Measurements from ENCODE around the gene DPEP2NB.
"Not testable (repeated sequence)": the region's sequence is repeated elsewhere in the genome, so short reads cannot be mapped to it uniquely, and the experiment has no call there.

The DPEP2NB gene

DNA sequence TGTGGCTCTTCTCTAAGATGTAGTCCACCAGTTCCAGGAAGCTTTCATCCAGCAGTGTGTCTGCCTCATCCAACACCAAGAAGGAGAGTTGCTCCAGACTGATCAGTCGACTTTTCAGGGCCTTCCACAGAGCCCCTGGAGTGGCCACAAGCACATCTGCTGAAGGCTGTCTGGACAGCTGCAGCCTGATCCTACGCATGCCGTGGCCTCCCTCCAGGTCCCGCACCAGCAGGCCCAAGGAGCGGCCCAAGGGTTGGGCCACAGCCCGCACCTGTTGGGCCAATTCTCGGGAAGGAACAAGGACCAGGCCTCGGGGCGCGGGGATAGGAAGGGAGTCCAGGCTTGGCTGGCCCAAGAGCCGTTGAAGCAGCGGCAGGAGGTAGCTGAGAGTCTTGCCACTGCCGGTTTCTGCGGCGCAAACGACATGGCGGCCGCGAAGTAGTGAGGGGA lies 6.6 kb upstream of the DPEP2NB start:
- POLR2A ChIA-PET = interaction anchor here (0.6 kb wide), 1 partner anchor 21 kb away, joined by 6 read pairs; no protein-coding TSS in a partner anchor
- CTCF ChIA-PET = interaction anchor here (1.0 to 2.9 kb wide), 9 partner anchors 11 to 206 kb away, joined by 3 to 25 read pairs (median 4); no protein-coding TSS in a partner anchor
- no peak for DNase-seq (ENCODE audit: extremely low spot score)
- TF ChIP-seq, protein P1, sequence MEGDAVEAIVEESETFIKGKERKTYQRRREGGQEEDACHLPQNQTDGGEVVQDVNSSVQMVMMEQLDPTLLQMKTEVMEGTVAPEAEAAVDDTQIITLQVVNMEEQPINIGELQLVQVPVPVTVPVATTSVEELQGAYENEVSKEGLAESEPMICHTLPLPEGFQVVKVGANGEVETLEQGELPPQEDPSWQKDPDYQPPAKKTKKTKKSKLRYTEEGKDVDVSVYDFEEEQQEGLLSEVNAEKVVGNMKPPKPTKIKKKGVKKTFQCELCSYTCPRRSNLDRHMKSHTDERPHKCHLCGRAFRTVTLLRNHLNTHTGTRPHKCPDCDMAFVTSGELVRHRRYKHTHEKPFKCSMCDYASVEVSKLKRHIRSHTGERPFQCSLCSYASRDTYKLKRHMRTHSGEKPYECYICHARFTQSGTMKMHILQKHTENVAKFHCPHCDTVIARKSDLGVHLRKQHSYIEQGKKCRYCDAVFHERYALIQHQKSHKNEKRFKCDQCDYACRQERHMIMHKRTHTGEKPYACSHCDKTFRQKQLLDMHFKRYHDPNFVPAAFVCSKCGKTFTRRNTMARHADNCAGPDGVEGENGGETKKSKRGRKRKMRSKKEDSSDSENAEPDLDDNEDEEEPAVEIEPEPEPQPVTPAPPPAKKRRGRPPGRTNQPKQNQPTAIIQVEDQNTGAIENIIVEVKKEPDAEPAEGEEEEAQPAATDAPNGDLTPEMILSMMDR (IDR thresholded peaks at IDR 0.05; ENCODE audit: control extremely low read depth, extremely low read depth, low read depth, missing control alignments) = no peak

DNA sequence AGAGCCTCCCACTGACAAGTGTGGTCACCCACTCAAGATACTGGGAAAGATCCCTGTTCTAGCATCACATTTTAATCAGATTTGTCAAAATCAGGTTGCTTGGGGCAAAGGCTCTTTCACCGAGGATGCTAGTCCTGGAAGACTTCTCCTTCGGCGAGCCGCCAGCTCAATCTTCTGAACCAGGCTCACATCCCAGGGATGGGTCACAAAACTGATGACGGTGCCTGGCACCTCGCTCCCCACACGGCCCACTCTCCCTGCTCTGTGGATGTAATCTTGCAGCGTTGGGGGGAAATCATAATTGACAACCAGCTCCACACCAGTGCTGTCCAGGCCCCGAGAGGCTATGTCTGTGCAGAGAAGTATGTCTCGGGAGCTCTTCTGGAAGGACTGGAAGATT lies 5.8 kb upstream of the DPEP2NB start:
- DNase-seq (ENCODE audit: extremely low spot score) = no peak
- ChIA-PET CTCF (interaction anchor here (1.0 to 2.9 kb wide), 8 partner anchors 10 to 205 kb away, joined by 3 to 25 read pairs (median 7); no protein-coding TSS in a partner anchor), POLR2A (interaction anchor here (0.6 kb wide), 1 partner anchor 20 kb away, joined by 6 read pairs; no protein-coding TSS in a partner anchor)
- TF ChIP-seq, protein P1 (IDR thresholded peaks at IDR 0.05; ENCODE audit: control extremely low read depth, extremely low read depth, low read depth, missing control alignments) = no peak

DNA sequence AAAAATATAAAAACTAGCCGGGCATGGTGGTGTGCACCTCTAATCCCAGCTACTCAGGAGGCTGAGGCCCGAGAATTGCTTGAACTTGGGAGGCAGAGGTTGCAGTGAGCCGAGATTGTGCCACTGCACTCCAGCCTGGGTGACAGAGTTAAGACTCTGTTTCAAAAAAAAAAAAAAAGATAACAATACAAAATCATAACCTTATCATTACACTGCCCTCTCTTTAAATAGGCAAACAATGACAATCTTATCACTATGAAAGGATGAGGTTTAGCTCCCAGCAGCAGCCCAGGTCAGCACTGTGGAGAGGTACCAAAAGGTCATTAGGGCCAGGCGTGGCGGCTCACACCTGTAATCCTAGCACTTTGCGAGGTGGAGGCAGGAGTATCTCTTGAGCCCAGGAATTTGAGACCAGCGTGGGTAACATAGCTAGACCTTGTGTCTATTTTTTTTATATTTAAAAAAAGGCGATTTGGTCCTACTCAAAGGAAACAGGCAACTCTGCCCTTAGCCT lies 3.5 kb upstream of the DPEP2NB start:
- no peak for DNase-seq (ENCODE audit: extremely low spot score)
- ChIA-PET CTCF (interaction anchor here (1.9 to 2.0 kb wide), 2 partner anchors 20 to 203 kb away, joined by 4 read pairs; partner anchors contain the start of gene DPEP2), POLR2A (no interaction called here)
- TF ChIP-seq, protein P1 (IDR thresholded peaks at IDR 0.05; ENCODE audit: control extremely low read depth, extremely low read depth, low read depth, missing control alignments) = no peak

DNA sequence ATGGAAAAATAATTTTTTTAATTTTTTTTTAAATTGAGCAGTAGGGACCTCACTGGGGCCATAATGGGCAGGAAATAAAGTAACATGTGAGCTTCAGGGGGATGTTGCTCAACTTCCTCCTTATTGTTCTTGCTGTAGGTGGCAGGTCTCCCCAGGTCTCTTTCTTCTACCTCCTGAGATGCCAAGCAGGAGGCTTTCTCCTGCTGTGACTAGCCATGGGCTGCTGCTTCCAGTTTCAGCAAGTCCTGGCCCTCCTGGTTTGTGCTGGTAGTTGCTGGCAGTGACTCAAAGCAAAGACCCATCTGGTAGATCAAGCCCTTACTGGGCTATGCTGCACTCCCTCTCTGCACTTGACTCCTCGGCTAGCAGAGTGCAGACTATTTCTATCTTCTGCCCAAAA lies 2.3 kb downstream of the DPEP2NB start:
- POLR2A ChIA-PET = no interaction called here
- CTCF ChIA-PET = interaction anchor here (1.5 to 2.5 kb wide), 2 partner anchors 11 to 19 kb away, joined by 3 to 6 read pairs; no protein-coding TSS in a partner anchor
- no peak for DNase-seq (ENCODE audit: extremely low spot score)
- TF ChIP-seq, protein P1 (IDR thresholded peaks at IDR 0.05; ENCODE audit: control extremely low read depth, extremely low read depth, low read depth, missing control alignments) = no peak

DNA sequence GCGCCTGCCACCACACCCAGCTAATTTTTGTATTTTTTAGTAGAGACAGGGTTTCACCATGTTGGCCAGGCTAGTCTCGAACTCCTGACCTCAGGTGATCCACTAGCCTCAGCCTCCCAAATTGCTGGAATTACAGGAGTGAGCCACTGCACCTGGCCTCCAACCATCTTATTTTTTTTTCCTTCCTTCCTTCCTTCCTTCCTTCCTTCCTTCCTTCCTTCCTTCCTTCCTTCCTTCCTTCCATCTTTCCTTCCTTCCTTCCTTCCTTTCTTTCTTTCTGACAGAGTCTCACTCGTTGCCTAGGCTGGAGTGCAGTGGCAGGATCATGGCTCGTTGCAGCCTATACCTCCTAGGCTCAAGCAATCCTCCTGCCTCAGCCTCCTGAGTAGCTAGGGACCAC lies 5.8 kb downstream of the DPEP2NB start:
- POLR2A ChIA-PET = not testable (repeated sequence)
- CTCF ChIA-PET = interaction anchor here (0.6 kb wide), 1 partner anchor 31 kb away, joined by 3 read pairs; no protein-coding TSS in a partner anchor

DNA sequence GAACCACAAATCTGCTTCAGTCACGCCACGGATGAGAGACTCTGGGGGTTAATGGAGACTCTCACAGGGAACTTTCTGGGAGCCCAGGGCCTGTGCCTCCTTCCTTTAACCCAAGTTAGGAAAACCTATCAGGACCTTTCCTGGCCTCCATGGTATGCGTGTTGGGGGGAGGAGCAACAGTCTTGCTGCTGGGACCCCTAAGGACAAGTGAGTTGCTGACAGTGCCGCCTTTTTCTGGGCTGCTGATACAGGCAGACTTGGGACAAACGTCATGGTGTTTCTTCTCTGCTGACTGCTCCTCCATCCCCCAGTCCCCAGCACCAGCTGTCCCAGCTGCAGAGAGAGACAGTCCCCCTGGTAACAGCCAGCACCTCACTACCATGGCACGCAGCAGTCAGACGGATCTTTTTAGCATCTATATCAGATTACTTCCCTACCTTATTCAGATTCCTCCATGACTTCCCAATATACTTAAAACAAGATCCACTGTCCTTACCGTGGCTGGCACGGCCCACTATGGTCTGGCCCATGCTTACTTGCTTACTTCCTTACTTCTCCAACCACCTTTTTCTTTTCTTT lies 6.5 kb downstream of the DPEP2NB start:
- ChIA-PET POLR2A (no interaction called here), CTCF (interaction anchor here (1.4 kb wide), 1 partner anchor 26 kb away, joined by 3 read pairs; no protein-coding TSS in a partner anchor)
- TF ChIP-seq, protein P1 (IDR thresholded peaks at IDR 0.05; ENCODE audit: control extremely low read depth, extremely low read depth, low read depth, missing control alignments) = no peak
- DNase-seq (ENCODE audit: extremely low spot score) = no peak

More for the DNA sequence above, 5.8 kb downstream of the DPEP2NB start:
- not testable (repeated sequence) for DNase-seq (ENCODE audit: extremely low spot score)

DNA sequence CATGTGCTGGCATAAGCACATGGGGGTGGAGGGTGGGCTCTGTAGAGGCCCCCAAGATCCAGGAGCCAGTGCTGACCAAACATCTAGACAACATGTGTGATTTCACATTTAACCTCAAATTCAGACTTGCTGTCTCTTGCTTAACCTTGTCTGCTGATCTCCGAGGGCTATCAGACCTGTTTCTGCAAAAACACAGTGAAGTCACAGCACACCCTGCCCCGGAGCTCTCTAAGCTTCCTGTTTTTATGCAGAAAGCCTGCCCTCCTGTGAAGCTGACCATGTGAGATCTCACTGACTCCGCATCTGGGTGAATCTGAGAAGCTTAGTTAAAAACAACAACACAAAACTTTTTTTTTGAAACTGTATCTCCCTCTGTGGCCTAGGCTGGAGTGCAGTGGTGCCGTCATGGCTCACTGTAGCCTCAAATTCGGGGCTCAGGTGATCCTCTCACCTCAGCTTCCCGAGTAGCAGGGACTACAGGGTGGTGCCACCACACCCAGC lies 9.9 kb downstream of the DPEP2NB start:
- TF ChIP-seq, protein P1 (IDR thresholded peaks at IDR 0.05; ENCODE audit: control extremely low read depth, extremely low read depth, low read depth, missing control alignments) = no peak
- ChIA-PET POLR2A (no interaction called here), CTCF (interaction anchor here (1.0 to 4.5 kb wide), 5 partner anchors 10 to 224 kb away, joined by 4 to 12 read pairs (median 5); partner anchors contain the start of genes DDX28 and DUS2)
- DNase-seq (ENCODE audit: extremely low spot score) = no peak

Measured in GM10248 (cell line).